G401.6 (cell line): ENCODE data around the gene SPATA33.
"Not testable (repeated sequence)": the region's sequence is repeated elsewhere in the genome, so short reads cannot be mapped to it uniquely, and the experiment has no call there.

Experiments used
- FAIRE-seq: peaks from 2 replicates; lab custom pipeline; 2012; peaks lifted over from hg19 to GRCh38; lab: Jason Lieb, UNC

The SPATA33 gene

GRCh38 chr16:89693931-89694783 is 36.5 kb downstream of the SPATA33 start:
- FAIRE-seq, result no peak

- not testable (repeated sequence) for FAIRE-seq
Observed at GRCh38 chr16:89694784-89695085, 37.1 kb downstream of the SPATA33 start.

- no peak for FAIRE-seq
Observed at GRCh38 chr16:89695086-89695874, 37.6 kb downstream of the SPATA33 start.

GRCh38 chr16:89695875-89696669 is 38.4 kb downstream of the SPATA33 start:
- FAIRE-seq, result no peak

GRCh38 chr16:89696670-89697128 is 39.1 kb downstream of the SPATA33 start:
- FAIRE-seq, result no peak

GRCh38 chr16:89697161-89697615 is 39.6 kb downstream of the SPATA33 start:
- FAIRE-seq, result no peak

- no peak for FAIRE-seq
Observed at GRCh38 chr16:89697616-89698331, 40.1 kb downstream of the SPATA33 start.

- FAIRE-seq, result not testable (repeated sequence)
Observed at GRCh38 chr16:89698717-89699116, 41.1 kb downstream of the SPATA33 start.

- not testable (repeated sequence) for FAIRE-seq
Observed at GRCh38 chr16:89699629-89700099, 42.0 kb downstream of the SPATA33 start.

- FAIRE-seq, result peak; percentile 99
Observed at GRCh38 chr16:89700100-89700648, 42.5 kb downstream of the SPATA33 start.

- no peak for FAIRE-seq
Observed at GRCh38 chr16:89700649-89701424, 43.2 kb downstream of the SPATA33 start.

GRCh38 chr16:89701425-89702406 is 44.1 kb downstream of the SPATA33 start, which contains the start of gene SPATA2L:
Gene SPATA2L (minus strand): TSS chr16:89701705. CDS start chr16:89701232, 473 bp downstream.
- peak; percentile 95 for FAIRE-seq

GRCh38 chr16:89704281-89704680 is 46.6 kb downstream of the SPATA33 start:
- FAIRE-seq, result no peak

GRCh38 chr16:89705006-89705405 is 47.4 kb downstream of the SPATA33 start:
- FAIRE-seq, result no peak

- FAIRE-seq, result no peak
Observed at GRCh38 chr16:89706518-89707260, 49.1 kb downstream of the SPATA33 start.

GRCh38 chr16:89707695-89708094 is 50.1 kb downstream of the SPATA33 start:
- no peak for FAIRE-seq

GRCh38 chr16:89708481-89708931 is 50.9 kb downstream of the SPATA33 start:
- no peak for FAIRE-seq

- FAIRE-seq, result no peak
Observed at GRCh38 chr16:89709166-89709565, 51.5 kb downstream of the SPATA33 start.
